HepG2 (cell line): ENCODE results near the gene PPP2R5E. TPM values are rescaled to one million over a fixed set of nuclear protein-coding genes. Genes with fewer than 3 reads are reported as not detected.

Source experiments
- ATAC-seq: fragments of 200-7000 bp; cut with Tn5 transposase; 3 replicates; pipeline ENCODE4 v1.9.1; 2020; ENCODE audit warnings: mild to moderate bottlenecking, moderate library complexity
- BruUV-seq: library from RNA; stranded (reverse); fragments of 400-500 nt; replicated peaks from 2 replicates; lab custom pipeline; 2021; lab: Mats Ljungman, UMichigan
- CTCF ChIA-PET: fragments of 300-600 bp; formaldehyde crosslinking; extraction: SDS; loops from one replicate; lab custom pipeline; 2021; ENCODE audit warnings: low total read pairs, inconsistent platforms, low intra/inter-chr PET ratio; lab: Yijun Ruan, JAX
- POLR2A ChIA-PET: fragments of 350-600 bp; sonication (Branson Sonifier 250); formaldehyde crosslinking; loops from one replicate; lab custom pipeline; 2020; ENCODE audit warnings: antibody characterized with exemption, inconsistent platforms; lab: Yijun Ruan, JAX
- DNase-seq: peaks from one replicate; pipeline ENCODE4 v3.0.0-alpha.2; 2015; ENCODE audit warnings: low spot score
- FAIRE-seq: peaks from 3 replicates; lab custom pipeline; 2011; peaks lifted over from hg19 to GRCh38; lab: Jason Lieb, UNC
- H2AFZ ChIP-seq: one replicate; pipeline ENCODE4 v1.6.1; 2011; ENCODE audit warnings: low read length, inconsistent platforms
- H3K27ac ChIP-seq: fragments of 300-600 bp; 3 replicates; pipeline ENCODE4 v1.8.0; 2011; ENCODE audit warnings: mixed run types, mild to moderate bottlenecking, mixed read lengths, low read length, inconsistent platforms; ENCODE audit not compliant: insufficient read depth; ENCODE audit errors: extremely low read length
- H3K27me3 ChIP-seq, 2 experiments: fragments of 200-600 bp in 1 of 2; 2 replicates in 1 of 2; 3 replicates in 1 of 2; pipeline versions ENCODE4 v1.6.0 to v1.8.0; 2011; ENCODE audit warnings: low read length in 2 of 2, mild to moderate bottlenecking in 2 of 2, moderate library complexity in 2 of 2, inconsistent platforms in 1 of 2; ENCODE audit not compliant: insufficient read depth in 2 of 2, control insufficient read depth in 1 of 2
- H3K36me3 ChIP-seq, 2 experiments: fragments of 200-600 bp in 1 of 2; replicated peaks in 1 of 2; 2 replicates in 1 of 2; 3 replicates in 1 of 2; pipeline versions ENCODE4 v1.5.1 to v1.8.0; 2011; ENCODE audit warnings: low read length in 2 of 2, inconsistent platforms in 1 of 2; ENCODE audit not compliant: insufficient read depth in 2 of 2, control insufficient read depth in 1 of 2
- H3K4me1 ChIP-seq: 2 replicates; pipeline ENCODE4 v1.5.1; 2012; ENCODE audit warnings: low read length, inconsistent platforms; ENCODE audit not compliant: insufficient read depth
- H3K4me2 ChIP-seq: 2 replicates; pipeline ENCODE4 v1.6.0; 2011; ENCODE audit warnings: low read depth, low read length, inconsistent platforms
- H3K4me3 ChIP-seq, 3 experiments: fragments of 200-600 bp in 1 of 3; sonication (generic), shearing (Covaris generic) in 1 of 3; replicated peaks in 1 of 3; 2 replicates each; pipeline ENCODE4 v1.5.1; 2011 to 2016; ENCODE audit warnings: low read length in 3 of 3, inconsistent platforms in 2 of 3, low read depth in 2 of 3, mild to moderate bottlenecking in 2 of 3, control low read depth in 1 of 3, mixed read lengths in 1 of 3; ENCODE audit not compliant: insufficient read depth in 1 of 3
- H3K79me2 ChIP-seq: one replicate; pipeline ENCODE4 v1.6.1; 2011; ENCODE audit warnings: low read length, inconsistent platforms; ENCODE audit not compliant: insufficient read depth
- H3K9ac ChIP-seq: 2 replicates; pipeline ENCODE4 v1.6.0; 2011; ENCODE audit warnings: mild to moderate bottlenecking, low read depth, low read length, inconsistent platforms; ENCODE audit not compliant: insufficient read depth
- H3K9me3 ChIP-seq: 2 replicates; pipeline ENCODE4 v1.5.1; 2012; ENCODE audit warnings: mild to moderate bottlenecking, low read length
- H4K20me1 ChIP-seq: 2 replicates; pipeline ENCODE4 v1.6.0; 2011; ENCODE audit warnings: inconsistent platforms, mild to moderate bottlenecking, low read length, moderate library complexity; ENCODE audit not compliant: insufficient read depth
- CBX1 ChIP-seq: IDR thresholded peaks from one replicate; pipeline ENCODE4 v1.6.1; 2016; ENCODE audit warnings: antibody characterized with exemption, low read depth
- EED ChIP-seq: sonication (generic); formaldehyde crosslinking; IDR thresholded peaks from 2 replicates; pipeline ENCODE4 v1.5.0; 2020; ENCODE audit warnings: mild to moderate bottlenecking, missing genetic modification reagents
- GABPA ChIP-seq, 2 experiments: IDR thresholded peaks; 2 replicates each; pipeline ENCODE4 v1.6.1; 2011 to 2016; ENCODE audit warnings: low read depth in 2 of 2, low read length in 1 of 2, missing biosample characterization in 1 of 2, missing genetic modification characterization in 1 of 2
- ONECUT2 ChIP-seq: sonication (generic); formaldehyde crosslinking; IDR thresholded peaks from 2 replicates; pipeline ENCODE4 v1.4.0; 2020; ENCODE audit warnings: missing genetic modification reagents
- SP5 ChIP-seq: IDR thresholded peaks from 2 replicates; pipeline ENCODE4 v1.6.1; 2016; ENCODE audit warnings: low read depth, borderline replicate concordance
- ZNF407 ChIP-seq: sonication (generic); formaldehyde crosslinking; IDR thresholded peaks from one replicate; pipeline ENCODE4 v1.5.1; 2020; ENCODE audit warnings: mild to moderate bottlenecking, missing genetic modification reagents; ENCODE audit errors: not compliant biosample characterization
- ZNF724P ChIP-seq: sonication (generic); formaldehyde crosslinking; IDR thresholded peaks from 2 replicates; pipeline ENCODE4 v1.8.0; 2022; ENCODE audit warnings: missing genetic modification reagents, borderline replicate concordance
- ZNF850 ChIP-seq: sonication (generic); formaldehyde crosslinking; conservative IDR thresholded peaks from 2 replicates; pipeline ENCODE4 v1.9.0; 2021; ENCODE audit warnings: mild to moderate bottlenecking, missing genetic modification reagents
- ZSCAN31 ChIP-seq: sonication (generic); formaldehyde crosslinking; IDR thresholded peaks from 2 replicates; pipeline ENCODE4 v1.5.0; 2020; ENCODE audit warnings: low read depth, mild to moderate bottlenecking, missing genetic modification reagents
- WGBS: methylation state at CpG from one replicate; pipeline ENCODE4 v1.1.6; 2017; ENCODE audit warnings: low lambda C conversion rate; 5-methylcytosine and 5-hydroxymethylcytosine counted together
- in situ Hi-C: cut with HindIII; loops from 2 replicates; pipeline ENCODE4 v1.10.0; 2017; ENCODE audit warnings: low pct_unique_long_range_greater_than_20kb; ENCODE audit not compliant: extremely low pct_ligation_motif_present
- intact Hi-C: fragments of 100-400 bp; cut with micrococcal nuclease; formaldehyde crosslinking; loops from one replicate; pipeline ENCODE4 v1.10.0; 2022; ENCODE audit not compliant: unreplicated experiment
- polyA plus RNA-seq, 8 experiments: library from polyadenylated mRNA; depleted of rRNA in 3 of 8; stranded (reverse) in 7 of 8; unstranded in 1 of 8; fragments of >200 nt; fragmentation: Illumina TruSeq in 4 of 8; extraction: Trizol in 4 of 8; gene quantifications; 2 replicates each; pipeline versions ENCODE4 v1.2.1 to v1.2.3, GENCODE V29; 2011 to 2016; ENCODE audit warnings: low read depth in 4 of 8, missing spikeins in 1 of 8, mixed read lengths in 1 of 8; ENCODE audit not compliant: insufficient read depth in 1 of 8
- total RNA-seq, 5 experiments: library from RNA; depleted of rRNA; stranded (reverse); fragments of >200 nt; fragmentation: Illumina TruSeq; extraction: Trizol; gene quantifications; 2 replicates each; pipeline ENCODE4 v1.2.3, GENCODE V29; 2016; ENCODE audit warnings: low read depth in 1 of 5
- TF ChIP-seq, protein P1 (sequence below): sonication (generic); formaldehyde crosslinking; IDR thresholded peaks from 2 replicates; pipeline ENCODE4 v1.8.0; 2022; ENCODE audit warnings: mild to moderate bottlenecking, missing genetic modification reagents; ENCODE audit not compliant: insufficient replicate concordance

Gene PPP2R5E
- total and polyA plus RNA-seq, 2 of the 13 experiments (the other 11 are each of a cell fraction or from before 2014, with no cell fraction given), result 8.9 to 11.0 TPM

DNA sequence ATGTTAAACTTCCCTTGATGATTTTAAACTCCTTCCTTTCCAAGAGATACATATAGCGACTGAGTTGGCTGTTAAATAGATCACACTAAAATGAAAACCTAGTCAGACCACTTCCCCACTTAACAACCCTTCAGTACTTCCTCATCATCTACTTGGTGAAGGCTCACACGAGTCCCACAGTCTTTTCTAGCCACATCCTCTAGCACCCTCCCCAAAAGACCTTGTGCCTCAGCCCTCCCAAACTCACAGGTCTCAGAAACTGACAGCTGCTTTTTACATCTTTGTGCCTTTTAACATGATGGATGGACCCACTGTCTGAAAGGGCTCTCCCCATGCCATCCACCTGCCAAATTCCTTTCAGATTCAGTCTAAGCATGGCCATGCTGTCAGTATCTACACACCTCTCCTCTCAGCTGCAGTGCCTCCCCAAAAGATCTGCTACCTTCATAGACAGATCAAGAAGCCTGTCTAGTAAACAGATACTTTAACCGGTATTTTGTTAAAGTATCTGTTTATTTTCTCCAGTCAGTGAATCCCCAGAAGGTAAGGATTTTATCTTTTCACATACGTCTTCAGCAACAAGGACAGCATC lies 159.3 kb downstream of the PPP2R5E start:
- ChIA-PET POLR2A (no interaction called here), CTCF (no interaction called here)
- no peak for ATAC-seq
- no peak for DNase-seq
- no peak for TF ChIP-seq EED (CRISPR knock-in tag)
- no peak for TF ChIP-seq ZSCAN31 (CRISPR knock-in tag)
- no peak for TF ChIP-seq ZNF407
- no peak for TF ChIP-seq CBX1
- TF ChIP-seq ONECUT2, result no peak
- TF ChIP-seq SP5, result no peak
- TF ChIP-seq, protein P1, sequence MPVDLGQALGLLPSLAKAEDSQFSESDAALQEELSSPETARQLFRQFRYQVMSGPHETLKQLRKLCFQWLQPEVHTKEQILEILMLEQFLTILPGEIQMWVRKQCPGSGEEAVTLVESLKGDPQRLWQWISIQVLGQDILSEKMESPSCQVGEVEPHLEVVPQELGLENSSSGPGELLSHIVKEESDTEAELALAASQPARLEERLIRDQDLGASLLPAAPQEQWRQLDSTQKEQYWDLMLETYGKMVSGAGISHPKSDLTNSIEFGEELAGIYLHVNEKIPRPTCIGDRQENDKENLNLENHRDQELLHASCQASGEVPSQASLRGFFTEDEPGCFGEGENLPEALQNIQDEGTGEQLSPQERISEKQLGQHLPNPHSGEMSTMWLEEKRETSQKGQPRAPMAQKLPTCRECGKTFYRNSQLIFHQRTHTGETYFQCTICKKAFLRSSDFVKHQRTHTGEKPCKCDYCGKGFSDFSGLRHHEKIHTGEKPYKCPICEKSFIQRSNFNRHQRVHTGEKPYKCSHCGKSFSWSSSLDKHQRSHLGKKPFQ, result no peak
- no peak for TF ChIP-seq GABPA (IDR thresholded peaks at IDR 0.05; ENCODE audit: low read depth, low read length)
- no peak for TF ChIP-seq GABPA (CRISPR knock-in tag; IDR thresholded peaks at IDR 0.05; ENCODE audit: low read depth)
- no peak for TF ChIP-seq ZNF724P (CRISPR knock-in tag)
- TF ChIP-seq ZNF850 (CRISPR knock-in tag), result no peak
- in situ Hi-C loops, result loop anchor here (25.0 kb wide), 1 partner anchor 378 kb away; no protein-coding TSS in a partner anchor
- FAIRE-seq, result no peak
- intact Hi-C loops, result no loop called here
- no peak overlapping the region for H3K9ac ChIP-seq
- H3K27ac ChIP-seq, result no peak overlapping the region
- no peak overlapping the region for H3K4me3 ChIP-seq
- H3K36me3 ChIP-seq, result peaks cover 16 to 53% of the 10 kb centered on the region in 2 experiments
- no peak overlapping the region for H3K4me2 ChIP-seq
- no peaks in the 10 kb centered on the region for H3K79me2 ChIP-seq
- WGBS, result 97% methylated on average over 4 of the region's 4 CpGs
- no TSS peak for BruUV-seq
- H4K20me1 ChIP-seq, result no peaks in the 10 kb centered on the region
- H3K27me3 ChIP-seq, result no peaks in the 10 kb centered on the region
- H3K9me3 ChIP-seq, result no peaks in the 10 kb centered on the region
- H2AFZ ChIP-seq, result no peak overlapping the region
- no peaks in the 10 kb centered on the region for H3K4me1 ChIP-seq
